Stimulated activated naive B cell treated with anti-CD40 and anti-IgM and Interleukin-4, amounts not matched to agents 10 μg/mL and 1 μg/mL and 100 μg/mL, for 72 hours (primary cell): ENCODE measurements around the gene NCK1.
A peak's percentile ranks its signal among the peaks of the same experiment; 100 is the strongest.

ENCODE experiments used
- ATAC-seq, 2 donors: fragments of 150-1000 bp; cut with Tn5 transposase; replicated peaks; 2 replicates each; pipeline ENCODE4 v1.10.0; 2021; ENCODE audit warnings: moderate library complexity in 1 of 2
- DNase-seq: peaks from one replicate; pipeline ENCODE4 v3.0.0; 2021
- H3K27ac Mint-ChIP-seq: one replicate; pipeline ENCODE4 v1.8.0; 2022; ENCODE audit warnings: mild to moderate bottlenecking, mixed read lengths
- H3K27me3 Mint-ChIP-seq, 2 donors: one replicate each; pipeline ENCODE4 v1.8.0; 2022; ENCODE audit warnings: mixed read lengths in 2 of 2
- H3K36me3 Mint-ChIP-seq, 2 donors: one replicate each; pipeline ENCODE4 v1.8.0; 2022; ENCODE audit warnings: mixed read lengths in 2 of 2, mild to moderate bottlenecking in 1 of 2
- H3K4me1 Mint-ChIP-seq, 2 donors: one replicate each; pipeline ENCODE4 v1.8.0; 2022; ENCODE audit warnings: mixed read lengths in 2 of 2, mild to moderate bottlenecking in 1 of 2
- H3K4me3 Mint-ChIP-seq, 2 donors: one replicate each; pipeline ENCODE4 v1.8.0; 2022; ENCODE audit warnings: mild to moderate bottlenecking in 2 of 2, mixed read lengths in 2 of 2, moderate library complexity in 1 of 2
- H3K9me3 Mint-ChIP-seq, 2 donors: one replicate each; pipeline ENCODE4 v1.8.0; 2022; ENCODE audit warnings: mixed read lengths in 2 of 2, mild to moderate bottlenecking in 1 of 2

Gene NCK1

GRCh38 chr3:136931606-136932005 lies 69.6 kb downstream of the NCK1 start:
- Mint-ChIP-seq H3K4me3 (no peak overlapping the region), H3K27ac (peak overlapping the region; percentile 51), H3K36me3 (peaks cover 35 to 49% of the 10 kb centered on the region in 2 donors), H3K9me3 (peaks cover 0 to 3% of the 10 kb centered on the region in 2 donors), H3K27me3 (no peaks in the 10 kb centered on the region), H3K4me1 (peaks cover 26 to 59% of the 10 kb centered on the region in 2 donors)
- no peak for DNase-seq
- no peak for ATAC-seq

DNA sequence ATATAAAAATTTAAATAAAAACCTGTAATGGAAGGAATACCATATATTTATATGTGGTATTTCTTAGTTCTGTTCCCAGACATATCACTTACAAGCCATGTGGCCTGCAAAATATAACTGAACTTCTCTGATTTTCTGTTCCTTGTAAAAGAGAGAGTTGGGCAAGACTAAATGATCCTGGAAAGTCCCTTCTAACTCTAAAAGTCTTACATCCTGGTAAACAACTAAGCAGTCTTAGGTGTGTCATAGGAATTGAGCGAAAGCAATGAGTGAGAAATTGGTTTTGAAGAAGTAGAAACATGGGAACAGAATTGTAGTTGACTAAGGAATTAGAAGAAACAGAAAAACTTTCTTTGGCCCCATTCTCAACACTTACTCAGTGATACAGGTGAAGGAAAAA lies 70.5 kb downstream of the NCK1 start:
- Mint-ChIP-seq H3K9me3 (peaks cover 1 to 6% of the 10 kb centered on the region in 2 donors), H3K27ac (peak overlapping the region; percentile 56), H3K4me3 (peak overlapping the region; percentile 22 to 51), H3K4me1 (peaks cover 27 to 59% of the 10 kb centered on the region in 2 donors), H3K27me3 (no peaks in the 10 kb centered on the region), H3K36me3 (peaks cover 40 to 56% of the 10 kb centered on the region in 2 donors)
- DNase-seq: no peak
- ATAC-seq: peak; percentile 80 to 82

- peak overlapping the region; percentile 23 to 51 for H3K4me3 Mint-ChIP-seq
- H3K9me3 Mint-ChIP-seq: peaks cover 5 to 7% of the 10 kb centered on the region in 2 donors
- H3K4me1 Mint-ChIP-seq: peaks cover 31 to 59% of the 10 kb centered on the region in 2 donors
- H3K36me3 Mint-ChIP-seq: peaks cover 39 to 55% of the 10 kb centered on the region in 2 donors
- peak overlapping the region; percentile 56 for H3K27ac Mint-ChIP-seq
- DNase-seq: no peak
- peak; percentile 68 to 71 for ATAC-seq
- H3K27me3 Mint-ChIP-seq: no peaks in the 10 kb centered on the region
Observed at GRCh38 chr3:136932978-136933772, 71.2 kb downstream of the NCK1 start.

DNA sequence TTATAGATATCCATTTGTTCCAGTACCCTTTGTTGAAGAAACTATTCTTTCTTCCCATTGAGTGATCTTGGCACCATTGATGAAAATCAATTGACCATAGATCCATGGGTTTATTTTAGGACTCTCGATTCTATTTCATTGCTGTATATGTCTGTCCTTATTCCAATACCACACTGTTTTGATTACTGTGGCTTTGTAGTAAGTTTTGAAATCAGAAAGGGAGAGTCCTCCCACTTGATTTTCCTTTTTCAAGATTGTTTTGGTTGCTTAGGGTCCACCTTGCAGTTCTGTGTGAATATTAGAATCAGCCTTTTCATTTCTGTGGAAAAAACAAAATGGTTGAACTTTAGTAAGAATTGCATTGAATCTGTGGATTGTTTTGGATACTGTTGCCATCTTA lies 75.2 kb downstream of the NCK1 start:
- H3K4me1 Mint-ChIP-seq: peaks cover 34 to 76% of the 10 kb centered on the region in 2 donors
- ATAC-seq (no peak), DNase-seq (no peak)
- peaks cover 29 to 44% of the 10 kb centered on the region in 2 donors for H3K36me3 Mint-ChIP-seq
- no peaks in the 10 kb centered on the region for H3K27me3 Mint-ChIP-seq
- H3K4me3 Mint-ChIP-seq: no peak overlapping the region
- peaks cover 5 to 7% of the 10 kb centered on the region in 2 donors for H3K9me3 Mint-ChIP-seq
- no peak overlapping the region for H3K27ac Mint-ChIP-seq

GRCh38 chr3:136937851-136938250 lies 75.8 kb downstream of the NCK1 start:
- no peak for DNase-seq
- Mint-ChIP-seq H3K4me1 (peaks cover 37 to 76% of the 10 kb centered on the region in 2 donors), H3K27me3 (no peaks in the 10 kb centered on the region), H3K27ac (peak overlapping the region; percentile 57), H3K9me3 (peaks cover 5 to 7% of the 10 kb centered on the region in 2 donors), H3K36me3 (peaks cover 29 to 48% of the 10 kb centered on the region in 2 donors), H3K4me3 (no peak overlapping the region)
- no peak for ATAC-seq

DNA sequence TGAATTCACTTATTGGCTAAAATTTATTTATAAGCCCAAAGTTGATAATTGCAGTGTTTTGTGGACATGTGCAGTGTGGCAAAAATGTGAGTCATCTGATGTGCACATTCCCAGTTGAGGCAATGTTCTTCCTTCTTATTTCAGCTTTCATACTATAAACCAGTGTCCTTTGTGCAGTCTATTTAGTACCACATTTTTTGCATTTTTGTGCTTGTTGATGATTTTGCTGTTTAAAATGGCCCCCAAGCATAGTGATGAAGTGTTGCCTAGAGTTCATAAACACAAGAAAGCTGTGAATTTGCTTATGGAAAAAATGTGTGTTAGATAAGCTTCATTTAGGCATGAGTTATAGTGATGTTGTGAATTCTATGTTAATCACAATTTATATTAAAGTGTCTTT lies 76.3 kb downstream of the NCK1 start:
- no peaks in the 10 kb centered on the region for H3K27me3 Mint-ChIP-seq
- DNase-seq (no peak), ATAC-seq (no peak)
- H3K4me1 Mint-ChIP-seq: peaks cover 36 to 76% of the 10 kb centered on the region in 2 donors
- H3K4me3 Mint-ChIP-seq: no peak overlapping the region
- peaks cover 29 to 45% of the 10 kb centered on the region in 2 donors for H3K36me3 Mint-ChIP-seq
- no peak overlapping the region for H3K27ac Mint-ChIP-seq
- peaks cover 5 to 7% of the 10 kb centered on the region in 2 donors for H3K9me3 Mint-ChIP-seq

DNA sequence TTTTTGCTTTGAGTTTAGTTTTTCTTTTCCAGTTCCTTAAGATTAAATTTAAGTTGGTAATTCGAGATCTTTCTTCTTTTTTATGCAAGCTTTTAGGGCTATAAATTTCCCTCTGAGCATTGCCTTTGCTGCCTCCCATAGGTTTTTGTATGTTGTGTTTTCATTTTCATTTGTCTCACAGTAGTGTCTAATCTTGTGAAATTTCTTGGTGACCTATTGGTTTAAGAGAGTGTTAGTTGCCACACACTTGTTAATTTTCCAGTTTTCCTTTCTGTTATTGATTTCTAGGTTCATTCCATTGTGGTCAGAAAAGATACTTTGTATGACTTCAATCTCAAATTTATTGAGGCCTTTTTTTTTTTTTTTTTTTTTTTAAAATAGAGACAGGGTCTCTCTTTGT lies 77.5 kb downstream of the NCK1 start:
- DNase-seq (no peak), ATAC-seq (no peak)
- peaks cover 5 to 7% of the 10 kb centered on the region in 2 donors for H3K9me3 Mint-ChIP-seq
- peaks cover 27 to 40% of the 10 kb centered on the region in 2 donors for H3K36me3 Mint-ChIP-seq
- peak overlapping the region in 1 of 2 donors; percentile 38 for H3K4me3 Mint-ChIP-seq
- H3K27ac Mint-ChIP-seq: peak overlapping the region; percentile 72
- H3K27me3 Mint-ChIP-seq: no peaks in the 10 kb centered on the region
- peaks cover 37 to 70% of the 10 kb centered on the region in 2 donors for H3K4me1 Mint-ChIP-seq

GRCh38 chr3:136942803-136943202 lies 80.8 kb downstream of the NCK1 start:
- H3K9me3 Mint-ChIP-seq: peaks cover 0 to under 1% of the 10 kb centered on the region in 2 donors
- no peak overlapping the region for H3K4me3 Mint-ChIP-seq
- DNase-seq (no peak), ATAC-seq (no peak)
- peaks cover 35 to 64% of the 10 kb centered on the region in 2 donors for H3K4me1 Mint-ChIP-seq
- peaks cover 32 to 38% of the 10 kb centered on the region in 2 donors for H3K36me3 Mint-ChIP-seq
- peak overlapping the region; percentile 69 for H3K27ac Mint-ChIP-seq
- H3K27me3 Mint-ChIP-seq: no peaks in the 10 kb centered on the region

DNA sequence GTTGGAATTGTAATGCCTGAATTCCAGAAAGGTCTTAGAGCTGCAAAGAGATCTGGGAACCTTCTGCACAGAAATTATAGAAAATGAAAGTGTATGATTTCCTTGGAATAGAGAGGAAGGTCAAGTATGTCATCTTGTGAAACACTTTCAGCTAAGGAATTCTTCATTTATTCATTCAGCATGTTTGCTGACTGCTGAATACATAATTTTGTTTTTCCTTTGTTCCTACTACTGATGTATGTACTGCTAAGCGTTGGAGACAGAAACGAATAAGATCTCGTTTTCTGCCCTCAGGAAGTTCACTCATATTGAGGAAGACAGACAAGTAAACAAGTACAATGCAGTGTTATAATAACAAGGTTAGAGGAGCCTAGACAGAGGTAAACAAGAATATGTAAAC lies 81.4 kb downstream of the NCK1 start:
- ATAC-seq (no peak), DNase-seq (no peak)
- peaks cover 30 to 38% of the 10 kb centered on the region in 2 donors for H3K36me3 Mint-ChIP-seq
- H3K4me3 Mint-ChIP-seq: no peak overlapping the region
- peaks cover 30 to 61% of the 10 kb centered on the region in 2 donors for H3K4me1 Mint-ChIP-seq
- H3K27ac Mint-ChIP-seq: no peak overlapping the region
- no peaks in the 10 kb centered on the region for H3K9me3 Mint-ChIP-seq
- no peaks in the 10 kb centered on the region for H3K27me3 Mint-ChIP-seq

- ATAC-seq: no peak
- peaks cover 27 to 40% of the 10 kb centered on the region in 2 donors for H3K36me3 Mint-ChIP-seq
Observed at GRCh38 chr3:136946978-136947377, 85.0 kb downstream of the NCK1 start.

DNA sequence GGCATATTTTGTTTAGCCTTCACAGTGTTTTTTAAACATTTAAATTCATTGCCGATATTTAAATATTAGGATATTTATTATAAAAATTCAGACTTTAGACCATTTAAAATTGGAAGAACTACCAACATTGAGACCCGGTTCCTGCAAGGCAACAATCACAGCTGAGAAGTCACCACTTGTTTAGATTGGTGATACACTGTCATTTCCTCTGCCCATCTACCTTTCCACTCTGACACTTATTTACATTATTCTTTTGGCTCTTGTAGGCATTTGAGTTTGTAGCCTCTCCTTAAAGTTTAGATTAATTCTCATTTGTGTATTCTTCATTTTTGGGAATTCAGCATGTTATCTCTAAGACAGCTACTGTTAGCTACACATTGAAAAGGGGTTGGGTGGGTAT lies 85.5 kb downstream of the NCK1 start:
- no peak for ATAC-seq

More at GRCh38 chr3:136946978-136947377, 85.0 kb downstream of the NCK1 start:
- no peaks in the 10 kb centered on the region for H3K9me3 Mint-ChIP-seq
- no peak overlapping the region for H3K4me3 Mint-ChIP-seq
- peaks cover 22 to 42% of the 10 kb centered on the region in 2 donors for H3K4me1 Mint-ChIP-seq
- no peaks in the 10 kb centered on the region for H3K27me3 Mint-ChIP-seq
- no peak for DNase-seq
- no peak overlapping the region for H3K27ac Mint-ChIP-seq

DNA sequence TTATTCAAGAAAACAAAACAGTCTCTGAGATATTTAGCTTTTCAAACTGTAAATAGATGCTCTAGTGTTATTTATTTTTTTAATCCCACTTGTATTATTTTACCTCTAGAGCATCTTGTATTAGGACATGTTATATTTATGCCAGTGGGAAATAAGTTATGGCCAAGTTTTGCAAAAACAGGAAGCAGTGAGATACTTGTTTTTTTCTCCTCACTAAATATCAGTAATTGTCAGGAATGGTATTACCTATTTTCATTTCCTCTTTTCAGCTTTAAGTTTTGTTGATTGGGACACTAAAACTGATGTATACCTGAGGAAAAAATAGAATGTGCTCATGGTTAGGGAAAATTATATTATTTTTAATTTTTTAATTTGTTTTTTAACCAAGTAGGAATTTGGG lies 87.1 kb downstream of the NCK1 start:
- no peak for ATAC-seq
- no peak for DNase-seq
- no peaks in the 10 kb centered on the region for H3K27me3 Mint-ChIP-seq
- no peak overlapping the region for H3K4me3 Mint-ChIP-seq
- peaks cover 13 to 30% of the 10 kb centered on the region in 2 donors for H3K4me1 Mint-ChIP-seq
- peaks cover 32 to 44% of the 10 kb centered on the region in 2 donors for H3K36me3 Mint-ChIP-seq
- H3K9me3 Mint-ChIP-seq: no peaks in the 10 kb centered on the region
- peak overlapping the region; percentile 59 for H3K27ac Mint-ChIP-seq

More for the DNA sequence above, 85.5 kb downstream of the NCK1 start:
- H3K9me3 Mint-ChIP-seq: no peaks in the 10 kb centered on the region
- peaks cover 28 to 41% of the 10 kb centered on the region in 2 donors for H3K36me3 Mint-ChIP-seq
- H3K27me3 Mint-ChIP-seq: no peaks in the 10 kb centered on the region
- DNase-seq: no peak
- peaks cover 20 to 42% of the 10 kb centered on the region in 2 donors for H3K4me1 Mint-ChIP-seq
- no peak overlapping the region for H3K4me3 Mint-ChIP-seq
- H3K27ac Mint-ChIP-seq: peak overlapping the region; percentile 56

DNA sequence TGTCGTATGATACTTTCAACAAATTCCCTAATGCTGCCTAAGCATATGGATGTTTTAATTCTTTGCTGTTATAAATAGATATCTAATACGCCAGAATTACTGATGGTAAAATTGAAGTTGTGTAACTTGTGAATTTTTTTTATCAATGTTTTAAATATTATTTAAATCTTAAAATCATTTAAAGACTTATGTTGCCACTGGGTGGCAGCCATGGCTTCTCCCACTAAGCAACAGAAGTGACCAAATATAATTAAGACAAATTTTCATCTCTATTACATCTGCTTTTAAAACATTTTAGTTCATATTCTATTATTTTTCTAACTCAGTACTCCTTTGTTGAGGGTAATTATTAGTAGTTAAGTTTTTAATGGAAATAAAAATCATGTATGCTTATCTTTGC lies 87.7 kb downstream of the NCK1 start:
- H3K4me1 Mint-ChIP-seq: peaks cover 12 to 32% of the 10 kb centered on the region in 2 donors
- H3K36me3 Mint-ChIP-seq: peaks cover 28 to 44% of the 10 kb centered on the region in 2 donors
- DNase-seq (no peak), ATAC-seq (no peak)
- no peak overlapping the region for H3K27ac Mint-ChIP-seq
- H3K27me3 Mint-ChIP-seq: no peaks in the 10 kb centered on the region
- no peaks in the 10 kb centered on the region for H3K9me3 Mint-ChIP-seq
- no peak overlapping the region for H3K4me3 Mint-ChIP-seq

- H3K27ac Mint-ChIP-seq: no peak overlapping the region
- ATAC-seq (no peak), DNase-seq (no peak)
- H3K36me3 Mint-ChIP-seq: peaks cover 25 to 45% of the 10 kb centered on the region in 2 donors
- H3K4me3 Mint-ChIP-seq: no peak overlapping the region
- no peaks in the 10 kb centered on the region for H3K9me3 Mint-ChIP-seq
- peaks cover 21 to 38% of the 10 kb centered on the region in 2 donors for H3K4me1 Mint-ChIP-seq
- no peaks in the 10 kb centered on the region for H3K27me3 Mint-ChIP-seq
Observed at GRCh38 chr3:136950623-136951022, 88.6 kb downstream of the NCK1 start.

DNA sequence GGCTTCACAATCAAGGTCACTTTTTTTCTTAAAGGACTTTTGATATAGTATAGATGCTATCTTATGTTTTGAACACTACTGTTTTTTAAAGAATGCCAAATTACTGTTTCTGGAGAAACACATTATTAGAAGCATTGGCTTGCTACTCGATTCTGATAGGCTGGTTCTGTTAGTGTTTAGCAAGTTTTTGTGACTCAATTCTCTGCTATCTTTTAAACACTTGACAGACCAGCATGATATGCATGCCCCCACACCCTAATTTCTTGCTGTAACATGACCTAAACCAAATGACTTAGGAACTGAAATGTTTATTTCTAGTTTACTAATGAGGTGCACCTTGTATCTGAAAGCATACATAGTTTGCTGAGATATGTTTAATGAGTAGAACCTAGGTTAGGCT lies 90.3 kb downstream of the NCK1 start:
- Mint-ChIP-seq H3K27me3 (no peaks in the 10 kb centered on the region), H3K36me3 (peaks cover 17 to 38% of the 10 kb centered on the region in 2 donors), H3K4me3 (no peak overlapping the region), H3K9me3 (no peaks in the 10 kb centered on the region), H3K27ac (no peak overlapping the region), H3K4me1 (peaks cover 18 to 34% of the 10 kb centered on the region in 2 donors)
- DNase-seq (no peak), ATAC-seq (no peak)
